ENCODE data around the gene PDK4. TPM values are rescaled to one million over a fixed set of nuclear protein-coding genes. Genes with fewer than 3 reads are reported as not detected.

Gene PDK4
- total RNA-seq, result 0.53 and 0.64 TPM in 2 replicates

DNA sequence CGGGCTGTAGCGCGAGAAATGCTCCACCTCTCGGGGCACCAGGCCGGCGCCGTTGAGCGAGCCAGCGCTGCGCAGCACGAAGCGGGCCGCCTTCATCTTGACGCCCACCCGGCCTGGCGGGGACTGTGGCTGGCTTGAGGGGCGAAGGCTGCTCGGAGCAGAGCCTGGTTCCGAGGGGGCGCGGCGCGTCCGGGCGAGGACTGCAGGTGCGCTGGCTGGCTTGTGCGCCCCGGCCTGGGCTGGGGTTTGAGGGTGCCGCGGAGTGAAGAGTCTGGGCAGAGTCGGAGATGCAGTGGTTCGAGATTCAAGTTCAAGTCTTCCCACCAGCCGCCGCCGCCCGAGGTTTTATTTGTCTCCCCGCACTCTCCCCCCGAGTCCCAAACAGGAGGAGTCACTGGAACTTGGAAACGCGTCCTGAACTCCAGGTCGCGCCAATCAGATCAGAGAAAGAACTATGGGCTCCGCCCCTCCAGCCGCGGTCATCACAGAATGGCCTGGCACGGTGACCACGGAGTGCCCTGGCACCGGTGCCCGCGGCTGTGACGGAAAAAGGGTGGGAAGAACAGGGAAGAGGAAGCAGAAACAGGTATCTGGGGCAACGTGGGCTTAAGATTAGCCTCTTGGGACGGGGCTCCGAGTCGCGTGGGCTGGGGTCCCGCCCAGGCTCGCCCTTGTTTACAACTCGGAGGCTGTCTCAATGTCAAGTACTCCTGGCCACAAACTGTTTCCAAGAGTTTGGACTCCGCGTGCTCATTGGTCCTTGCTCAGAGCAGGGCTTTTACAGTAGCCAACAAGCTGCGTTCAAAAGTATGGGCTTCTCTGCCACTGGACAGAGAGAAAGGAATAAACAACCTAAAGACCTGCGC lies at the start of gene PDK4:
Gene PDK4 (minus strand): TSS at position 319 of the 866 bp plus-strand sequence. CDS start 223 bp downstream, at position 96.
- H3K4me3 ChIP-seq (ENCODE audit: low read depth, low read length), result peak within 1 kb of the TSS; percentile 35
- H3K27me3 ChIP-seq (ENCODE audit: control insufficient read depth, insufficient read depth, low read length), result peaks cover 14% of the 10 kb centered on the region
- no peak for FAIRE-seq
- TF ChIP-seq, protein P1, sequence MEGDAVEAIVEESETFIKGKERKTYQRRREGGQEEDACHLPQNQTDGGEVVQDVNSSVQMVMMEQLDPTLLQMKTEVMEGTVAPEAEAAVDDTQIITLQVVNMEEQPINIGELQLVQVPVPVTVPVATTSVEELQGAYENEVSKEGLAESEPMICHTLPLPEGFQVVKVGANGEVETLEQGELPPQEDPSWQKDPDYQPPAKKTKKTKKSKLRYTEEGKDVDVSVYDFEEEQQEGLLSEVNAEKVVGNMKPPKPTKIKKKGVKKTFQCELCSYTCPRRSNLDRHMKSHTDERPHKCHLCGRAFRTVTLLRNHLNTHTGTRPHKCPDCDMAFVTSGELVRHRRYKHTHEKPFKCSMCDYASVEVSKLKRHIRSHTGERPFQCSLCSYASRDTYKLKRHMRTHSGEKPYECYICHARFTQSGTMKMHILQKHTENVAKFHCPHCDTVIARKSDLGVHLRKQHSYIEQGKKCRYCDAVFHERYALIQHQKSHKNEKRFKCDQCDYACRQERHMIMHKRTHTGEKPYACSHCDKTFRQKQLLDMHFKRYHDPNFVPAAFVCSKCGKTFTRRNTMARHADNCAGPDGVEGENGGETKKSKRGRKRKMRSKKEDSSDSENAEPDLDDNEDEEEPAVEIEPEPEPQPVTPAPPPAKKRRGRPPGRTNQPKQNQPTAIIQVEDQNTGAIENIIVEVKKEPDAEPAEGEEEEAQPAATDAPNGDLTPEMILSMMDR (IDR thresholded peaks at IDR 0.05; ENCODE audit: insufficient read depth, low read length, severe bottlenecking), result no peak
- H3K36me3 ChIP-seq (ENCODE audit: control insufficient read depth, insufficient read depth, low read length), result no peaks in the 10 kb centered on the region
- DNase-seq (ENCODE audit: low read depth), result no peak

DNA sequence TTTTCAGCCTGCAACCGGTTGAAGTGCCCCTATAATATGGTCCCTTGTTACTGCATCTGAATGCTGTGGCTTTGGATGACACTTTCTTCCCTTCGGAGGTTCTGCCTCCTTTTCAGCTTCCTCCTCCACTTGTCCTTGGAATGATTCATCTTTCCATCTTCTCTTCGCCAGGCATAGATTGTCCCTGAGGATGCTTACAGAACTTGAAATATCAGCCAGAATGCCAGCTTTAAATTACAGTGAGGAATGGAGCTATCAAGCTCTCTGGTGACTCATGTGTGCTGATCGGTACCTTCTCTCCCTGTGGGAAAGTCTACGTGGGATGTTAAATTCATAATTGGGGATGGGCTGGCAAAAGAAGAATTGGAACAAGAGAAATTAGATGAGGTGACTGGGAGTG lies 45.9 kb upstream of the PDK4 start:
- peak; percentile 9 for DNase-seq (ENCODE audit: low read depth)
- Histone ChIP-seq H3K36me3 (ENCODE audit: control insufficient read depth, insufficient read depth, low read length) (no peaks in the 10 kb centered on the region), H3K4me3 (ENCODE audit: low read depth, low read length) (no peak overlapping the region), H3K27me3 (ENCODE audit: control insufficient read depth, insufficient read depth, low read length) (peaks cover 2% of the 10 kb centered on the region)
- TF ChIP-seq, protein P1 (IDR thresholded peaks at IDR 0.05; ENCODE audit: insufficient read depth, low read length, severe bottlenecking), result no peak
- FAIRE-seq, result no peak

DNA sequence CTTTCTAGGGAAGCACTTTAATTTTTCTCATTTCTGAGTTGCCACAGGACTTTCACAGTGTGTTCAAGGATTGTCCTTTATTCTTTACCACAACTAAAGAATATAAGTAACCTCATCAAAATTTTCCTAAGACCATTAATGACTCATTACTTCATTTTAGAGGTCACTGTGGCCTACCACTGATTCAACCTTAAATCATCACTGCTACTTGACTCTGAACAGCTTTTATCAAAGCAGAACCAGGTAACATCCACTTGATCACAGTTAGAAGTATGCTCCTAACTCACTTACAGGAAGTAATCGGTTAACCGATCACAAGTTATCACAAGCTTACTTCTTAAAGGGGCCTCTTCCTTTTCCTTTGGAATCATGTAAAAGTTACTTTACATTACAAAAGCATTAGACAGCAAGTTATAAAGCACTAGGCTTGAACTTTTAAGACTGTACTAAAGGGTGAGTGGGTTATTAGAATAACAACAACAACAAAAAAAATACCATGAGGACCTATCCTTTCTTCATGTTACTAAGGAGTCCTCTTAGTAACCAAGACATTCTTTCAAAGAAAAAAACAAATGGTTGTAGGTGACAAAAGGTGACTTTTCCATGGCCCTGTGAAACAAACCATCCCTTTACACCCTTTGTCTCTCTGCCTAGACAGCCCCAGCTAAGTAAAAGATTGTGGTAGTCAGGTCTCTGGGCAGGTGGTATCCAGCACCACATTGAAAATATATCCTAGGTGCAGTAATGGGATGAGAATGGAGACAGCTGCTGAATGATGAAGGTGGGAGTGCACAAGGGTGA lies 40.0 kb upstream of the PDK4 start:
- TF ChIP-seq, protein P1 (IDR thresholded peaks at IDR 0.05; ENCODE audit: insufficient read depth, low read length, severe bottlenecking), result no peak
- H3K4me3 ChIP-seq (ENCODE audit: low read depth, low read length), result no peak overlapping the region
- H3K27me3 ChIP-seq (ENCODE audit: control insufficient read depth, insufficient read depth, low read length), result peaks cover 2% of the 10 kb centered on the region
- no peaks in the 10 kb centered on the region for H3K36me3 ChIP-seq (ENCODE audit: control insufficient read depth, insufficient read depth, low read length)
- no peak for FAIRE-seq
- peak; percentile 79 for DNase-seq (ENCODE audit: low read depth)

DNA sequence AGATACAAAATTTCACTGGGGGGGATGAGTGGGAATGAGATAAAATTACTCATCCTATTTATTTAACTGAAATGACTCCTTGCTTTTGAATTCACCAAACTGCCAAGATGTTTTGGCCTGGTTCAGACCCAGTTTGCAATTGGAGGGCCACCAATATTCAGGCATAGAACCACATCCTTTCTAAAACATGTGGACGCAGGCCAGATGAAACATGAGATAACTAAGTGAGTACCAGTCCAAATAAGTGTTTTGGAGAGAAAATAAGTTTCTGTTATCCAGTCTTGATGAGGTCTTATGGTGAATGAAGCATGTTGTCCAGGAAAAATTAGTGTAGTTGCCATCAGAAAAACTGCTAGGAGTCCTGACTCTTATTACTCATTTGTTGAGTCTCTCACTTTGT lies 36.3 kb upstream of the PDK4 start:
- Histone ChIP-seq H3K36me3 (ENCODE audit: control insufficient read depth, insufficient read depth, low read length) (no peaks in the 10 kb centered on the region), H3K27me3 (ENCODE audit: control insufficient read depth, insufficient read depth, low read length) (no peaks in the 10 kb centered on the region), H3K4me3 (ENCODE audit: low read depth, low read length) (no peak overlapping the region)
- no peak for FAIRE-seq
- no peak for DNase-seq (ENCODE audit: low read depth)
- TF ChIP-seq, protein P1 (IDR thresholded peaks at IDR 0.05; ENCODE audit: insufficient read depth, low read length, severe bottlenecking), result no peak

DNA sequence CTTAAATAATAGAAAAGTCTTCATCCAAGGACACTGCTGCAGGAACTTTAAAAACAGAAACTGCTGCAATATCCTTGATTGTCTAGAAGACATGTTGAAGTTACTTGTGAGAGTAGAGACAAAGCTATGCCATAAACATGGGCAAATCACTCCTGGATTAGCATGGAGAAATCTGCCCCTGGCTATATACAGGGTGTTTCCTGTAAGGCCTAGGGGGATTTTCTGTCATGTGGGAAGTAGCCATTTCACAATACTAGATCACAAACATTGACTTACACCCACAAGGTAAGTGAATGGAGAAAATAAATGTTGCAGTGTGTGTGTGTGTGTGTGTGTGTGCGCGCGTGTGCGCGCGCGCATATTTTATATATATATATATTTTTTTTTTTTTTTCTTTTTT lies 35.2 kb upstream of the PDK4 start:
- no peaks in the 10 kb centered on the region for H3K36me3 ChIP-seq (ENCODE audit: control insufficient read depth, insufficient read depth, low read length)
- no peaks in the 10 kb centered on the region for H3K27me3 ChIP-seq (ENCODE audit: control insufficient read depth, insufficient read depth, low read length)
- TF ChIP-seq, protein P1 (IDR thresholded peaks at IDR 0.05; ENCODE audit: insufficient read depth, low read length, severe bottlenecking), result no peak
- FAIRE-seq (no peak), DNase-seq (ENCODE audit: low read depth) (no peak)
- no peak overlapping the region for H3K4me3 ChIP-seq (ENCODE audit: low read depth, low read length)
